ENCODE measurements around the gene B3GNT3.
A peak's percentile ranks its signal among the peaks of the same experiment; 100 is the strongest.

B3GNT3 gene

GRCh38 chr19:17794731-17795494 lies at the start of gene B3GNT3:
TSS of gene B3GNT3 (plus strand) at chr19:17795138. CDS start at chr19:17807808, 12,670 bp downstream.
- peak in 1 of 3 donors; percentile 65 for DNase-seq

GRCh38 chr19:17747205-17748098 lies 47.5 kb upstream of the B3GNT3 start:
- DNase-seq: peak; percentile 98 to 99 (median 99)

DNA sequence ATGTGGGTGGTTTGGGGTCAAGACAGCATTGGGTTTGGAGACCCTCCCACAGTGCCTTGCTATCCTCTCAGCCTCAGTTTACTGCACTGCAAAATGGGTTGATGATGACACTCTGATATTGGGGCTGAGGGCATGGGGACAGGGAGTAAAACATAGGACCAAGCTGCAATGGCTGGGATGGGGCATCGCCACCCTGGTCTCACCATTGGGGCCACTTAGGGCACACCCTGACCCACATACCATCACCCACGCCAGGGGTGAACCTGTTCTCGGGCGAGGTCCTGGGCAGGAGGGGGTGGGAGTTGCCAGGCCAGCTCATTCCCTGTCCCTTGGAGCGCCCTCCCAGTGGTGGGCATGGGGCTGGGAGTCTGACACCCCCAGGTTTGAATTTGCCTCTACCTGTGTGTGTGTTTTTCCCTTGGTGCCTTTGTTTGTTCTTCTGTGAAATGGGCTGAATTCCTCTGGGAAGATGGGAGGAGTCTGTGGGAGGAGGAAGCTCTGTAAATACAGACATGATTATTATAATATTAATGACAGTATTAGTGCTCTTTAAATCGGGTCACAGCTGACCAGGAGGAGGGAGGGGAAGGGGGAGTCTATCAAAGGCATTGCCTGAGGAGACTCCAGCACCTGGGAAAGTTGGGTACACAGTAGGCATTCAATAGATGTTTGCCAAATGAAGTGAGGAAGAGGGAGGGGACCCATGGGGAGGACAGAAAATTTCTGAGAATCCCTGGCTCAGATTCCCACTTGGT lies 45.9 kb upstream of the B3GNT3 start:
- no peak for DNase-seq

- peak in 2 of 3 donors; percentile 30 to 51 for DNase-seq
Measured at GRCh38 chr19:17749912-17750317, 45.0 kb upstream of the B3GNT3 start.

GRCh38 chr19:17751103-17751911 lies 43.6 kb upstream of the B3GNT3 start, which contains the start of gene FCHO1:
TSS of gene FCHO1 (plus strand) at chr19:17751477. CDS start at chr19:17755165, 3,688 bp downstream.
- peak; percentile 32 to 54 (median 34) for DNase-seq

- DNase-seq: no peak
Measured at GRCh38 chr19:17751912-17752273, 43.0 kb upstream of the B3GNT3 start.

GRCh38 chr19:17752865-17753639 lies 41.9 kb upstream of the B3GNT3 start:
- no peak for DNase-seq

DNA sequence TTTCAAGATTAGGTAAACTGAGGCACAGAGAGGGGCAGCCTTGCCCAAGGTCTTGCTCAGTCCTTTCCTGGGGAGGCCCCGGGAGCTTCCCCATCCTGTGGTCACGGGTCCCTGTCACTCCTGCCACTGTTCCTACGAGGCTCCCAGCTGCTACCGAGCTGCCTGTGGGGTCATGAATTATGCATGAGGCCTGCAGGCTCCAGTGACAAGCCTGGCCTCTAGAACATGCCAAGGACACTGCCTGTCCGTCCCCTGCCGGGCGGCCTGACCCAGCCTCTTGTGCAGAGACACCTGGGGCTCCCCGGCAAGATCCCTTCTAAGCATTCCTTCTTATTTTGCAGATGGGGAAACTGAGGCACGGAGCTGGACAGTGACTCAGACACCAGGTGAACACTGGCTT lies 41.0 kb upstream of the B3GNT3 start:
- DNase-seq: peak in 2 of 3 donors; percentile 34 to 36

DNA sequence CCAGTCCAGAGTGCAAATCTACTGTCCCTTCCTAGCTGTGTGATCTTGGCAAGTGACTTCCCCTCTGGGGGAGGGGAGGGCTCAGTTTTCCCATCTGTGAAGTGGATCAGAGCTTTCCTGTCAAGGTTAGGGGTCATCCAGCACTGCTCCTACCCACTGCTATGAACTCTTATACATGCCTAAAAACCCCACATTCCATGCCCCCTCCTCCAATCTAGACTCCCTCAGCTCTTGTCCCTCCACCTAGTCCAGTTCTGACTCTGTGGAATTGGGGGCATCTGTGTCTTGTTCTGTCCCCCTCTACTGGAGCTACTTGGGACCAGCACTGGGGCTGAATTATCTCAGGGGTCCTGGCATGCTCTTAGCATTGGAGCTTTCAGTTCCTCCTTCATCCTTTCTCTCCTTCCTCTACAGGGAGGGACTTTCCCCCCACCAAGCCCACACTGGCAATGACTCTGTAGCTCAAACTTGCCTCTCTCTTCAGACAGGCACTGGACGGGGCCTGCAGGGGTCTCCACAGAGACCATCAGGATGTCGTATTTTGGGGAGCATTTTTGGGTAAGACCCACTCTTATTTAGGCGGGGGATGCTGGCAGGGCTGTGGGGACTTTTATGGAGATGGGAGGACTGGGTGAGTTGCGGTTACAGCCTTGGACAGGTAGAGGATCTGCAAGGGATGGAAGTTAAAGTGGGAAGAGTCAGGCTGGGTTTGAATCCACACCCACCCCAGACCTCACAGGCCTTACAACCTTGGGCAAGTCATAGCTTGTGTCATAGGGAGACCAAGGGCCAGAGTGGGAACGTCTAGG lies 40.1 kb upstream of the B3GNT3 start:
- DNase-seq: peak; percentile 79 to 84 (median 84)

- DNase-seq: peak; percentile 34 to 57 (median 56)
Measured at GRCh38 chr19:17755443-17755890, 39.5 kb upstream of the B3GNT3 start.

GRCh38 chr19:17755977-17756670 lies 38.8 kb upstream of the B3GNT3 start:
- DNase-seq: no peak

GRCh38 chr19:17757125-17757524 lies 37.8 kb upstream of the B3GNT3 start:
- peak in 2 of 3 donors; percentile 34 to 38 for DNase-seq

GRCh38 chr19:17758515-17758914 lies 36.4 kb upstream of the B3GNT3 start:
- DNase-seq: no peak

DNA sequence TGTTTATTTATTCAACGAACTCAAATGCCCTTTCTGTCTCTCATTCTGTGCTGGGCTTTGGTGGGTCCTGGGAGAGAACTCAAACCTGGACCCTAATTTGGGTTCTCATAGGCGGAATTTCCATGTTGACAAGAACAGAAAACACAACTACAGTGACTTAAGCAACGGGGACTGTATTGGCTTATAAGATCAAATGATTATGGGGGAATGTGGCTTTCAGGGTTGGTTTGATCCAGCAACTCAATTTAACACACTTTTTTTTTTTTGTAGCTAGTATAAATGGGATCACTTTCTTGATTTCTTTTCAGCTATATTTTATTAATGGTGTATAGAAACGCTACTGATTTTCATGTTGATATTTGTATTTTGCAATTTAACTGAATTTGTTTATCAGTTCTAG lies 33.8 kb upstream of the B3GNT3 start:
- DNase-seq: no peak

- peak; percentile 78 to 87 (median 83) for DNase-seq
Measured at GRCh38 chr19:17762505-17763229, 32.3 kb upstream of the B3GNT3 start.

DNA sequence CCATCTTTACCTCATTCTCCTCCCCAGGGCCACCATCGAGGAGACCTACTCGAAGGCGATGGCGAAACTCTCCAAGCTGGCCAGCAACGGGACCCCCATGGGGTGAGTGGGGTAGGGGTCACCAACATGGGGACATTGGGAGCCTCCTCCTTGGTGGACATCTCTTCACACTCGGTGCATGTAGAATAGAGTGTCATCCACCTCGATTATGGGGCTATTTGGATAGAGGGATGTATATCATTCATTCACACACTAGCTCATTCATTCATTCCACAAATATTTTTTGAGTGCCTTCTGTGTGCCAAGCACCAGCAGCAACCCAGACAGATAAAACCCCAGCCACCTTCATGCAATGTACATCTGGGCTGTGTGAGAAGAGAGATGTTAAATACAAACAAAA lies 30.6 kb upstream of the B3GNT3 start:
- no peak for DNase-seq

DNA sequence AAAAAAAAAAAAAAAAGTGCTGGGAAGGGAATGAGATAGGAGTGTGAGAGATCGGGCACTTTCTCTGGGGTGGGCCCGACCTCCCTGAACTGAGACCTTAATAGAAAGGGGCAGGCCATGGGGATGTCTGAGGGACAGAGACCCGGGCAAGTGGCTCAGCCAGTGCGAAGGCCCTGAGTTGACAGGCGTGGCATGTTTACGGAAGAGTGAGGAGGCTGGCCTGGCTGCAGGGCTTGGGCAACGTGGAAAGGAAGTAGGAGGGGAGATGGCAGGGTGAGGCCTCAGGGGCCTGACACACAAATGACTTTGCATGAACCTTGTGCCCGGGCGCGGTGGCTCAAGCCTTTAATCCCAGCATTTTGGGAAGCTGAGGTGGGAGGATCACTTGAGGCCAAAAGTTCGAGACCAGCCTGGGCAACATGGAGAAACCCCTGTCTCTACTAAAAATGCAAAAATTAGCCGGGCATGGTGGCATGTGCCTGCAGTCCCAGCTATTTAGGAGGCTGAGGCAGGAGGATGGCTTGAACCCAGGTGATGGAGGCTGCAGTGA lies 29.8 kb upstream of the B3GNT3 start:
- DNase-seq: peak; percentile 90 to 93 (median 92)

GRCh38 chr19:17766543-17767131 lies 28.3 kb upstream of the B3GNT3 start:
- peak; percentile 82 to 90 (median 84) for DNase-seq

Measured in suppressor macrophage treated with lipopolysaccharide for 1 hour (primary cell).